Femur (tissue), 1 donor: ENCODE results near the gene GMPR2.
"Not testable (repeated sequence)": the region's sequence is repeated elsewhere in the genome, so short reads cannot be mapped to it uniquely, and the experiment has no call there.

Experiments used
- DNase-seq: peaks from one replicate; pipeline ENCODE4 v3.0.0-alpha.2; 2017

GMPR2 gene

GRCh38 chr14:24232121-24232644 lies 546 bp upstream of the GMPR2 start, which contains the start of gene NEDD8:
NEDD8 (minus strand) TSS chr14:24232367; CDS start chr14:24232267, 100 bp downstream.
- DNase-seq = peak; percentile 96

GRCh38 chr14:24233538-24233866 lies 773 bp downstream of the GMPR2 start:
- no peak for DNase-seq

GRCh38 chr14:24234095-24235005 lies 1.6 kb downstream of the GMPR2 start:
- DNase-seq = no peak

DNA sequence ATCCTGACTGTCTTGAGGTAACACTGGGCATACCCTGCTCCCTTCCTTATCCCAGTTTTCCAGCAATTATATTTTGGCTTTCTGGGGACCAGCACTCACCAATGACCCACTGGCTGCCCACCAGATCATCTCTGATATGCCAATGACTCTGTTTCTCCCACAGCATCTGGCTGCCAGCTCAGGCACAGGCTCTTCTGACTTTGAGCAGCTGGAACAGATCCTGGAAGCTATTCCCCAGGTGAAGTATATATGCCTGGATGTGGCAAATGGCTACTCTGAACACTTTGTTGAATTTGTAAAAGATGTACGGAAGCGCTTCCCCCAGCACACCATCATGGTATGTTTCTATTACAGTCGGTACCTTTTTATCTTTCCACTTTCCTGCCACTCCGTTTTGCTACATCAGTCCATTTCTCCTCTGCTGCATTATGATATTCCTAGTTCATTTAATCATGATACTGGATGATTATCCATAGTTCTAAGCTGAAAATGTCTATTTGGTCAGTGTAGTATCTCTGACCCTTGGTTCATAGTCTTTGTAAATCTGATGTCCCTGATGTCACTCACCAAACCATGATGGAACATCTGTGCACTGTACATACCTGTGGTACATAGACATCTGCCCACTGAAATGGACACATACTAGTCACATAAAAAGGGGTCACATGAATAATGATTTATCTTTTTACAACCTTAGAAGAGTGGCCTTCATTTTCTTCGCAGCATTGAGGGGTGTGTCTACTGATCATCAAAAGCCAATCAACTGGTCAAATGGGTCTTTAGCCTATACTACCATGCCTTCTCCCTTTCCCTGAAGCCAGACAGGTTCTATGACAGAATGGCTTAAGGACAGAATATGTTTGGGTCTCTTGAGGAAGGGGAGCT lies 3.3 kb downstream of the GMPR2 start:
- DNase-seq = no peak

DNA sequence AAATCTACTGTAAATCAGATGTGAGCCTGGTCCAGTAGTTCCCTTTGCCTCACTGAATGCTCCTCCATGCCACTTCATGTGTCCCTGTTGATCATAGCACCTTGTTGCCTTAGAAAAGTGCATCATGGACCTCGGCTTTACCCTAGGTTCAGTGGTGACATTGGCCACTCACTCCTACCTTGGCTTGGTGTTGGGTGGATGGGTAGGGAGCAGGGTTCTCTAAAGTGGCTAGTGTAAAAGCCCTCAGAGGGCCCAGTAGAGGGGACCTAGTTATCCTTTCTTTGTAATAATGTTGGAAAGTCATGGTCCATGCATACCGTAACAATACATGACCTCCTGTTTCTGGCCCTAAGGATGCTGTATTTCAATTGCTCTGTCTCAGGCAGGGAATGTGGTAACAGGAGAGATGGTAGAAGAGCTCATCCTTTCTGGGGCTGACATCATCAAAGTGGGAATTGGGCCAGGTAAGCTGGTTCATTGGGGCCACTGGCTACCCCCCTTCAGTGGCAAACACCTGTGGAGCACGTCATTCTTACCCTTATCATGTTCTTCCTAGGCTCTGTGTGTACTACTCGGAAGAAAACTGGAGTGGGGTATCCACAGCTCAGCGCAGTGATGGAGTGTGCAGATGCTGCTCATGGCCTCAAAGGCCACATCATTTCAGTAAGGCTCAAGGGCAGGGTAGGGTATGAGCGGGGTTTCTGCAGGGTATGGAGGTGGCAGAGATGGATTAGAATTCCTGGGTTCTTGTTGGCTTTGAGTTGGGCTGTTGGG lies 4.1 kb downstream of the GMPR2 start:
- no peak for DNase-seq

- DNase-seq = no peak
Measured at GRCh38 chr14:24237463-24237955, 4.8 kb downstream of the GMPR2 start.

GRCh38 chr14:24238123-24238522 lies 5.4 kb downstream of the GMPR2 start:
- DNase-seq = no peak

- no peak for DNase-seq
Measured at GRCh38 chr14:24238527-24239037, 5.9 kb downstream of the GMPR2 start.

GRCh38 chr14:24240110-24240918 lies 7.6 kb downstream of the GMPR2 start:
- DNase-seq = no peak

- peak; percentile 95 for DNase-seq
Measured at GRCh38 chr14:24241829-24242443, 9.2 kb downstream of the GMPR2 start.

GRCh38 chr14:24243336-24243836 lies 10.7 kb downstream of the GMPR2 start:
- DNase-seq = no peak

DNA sequence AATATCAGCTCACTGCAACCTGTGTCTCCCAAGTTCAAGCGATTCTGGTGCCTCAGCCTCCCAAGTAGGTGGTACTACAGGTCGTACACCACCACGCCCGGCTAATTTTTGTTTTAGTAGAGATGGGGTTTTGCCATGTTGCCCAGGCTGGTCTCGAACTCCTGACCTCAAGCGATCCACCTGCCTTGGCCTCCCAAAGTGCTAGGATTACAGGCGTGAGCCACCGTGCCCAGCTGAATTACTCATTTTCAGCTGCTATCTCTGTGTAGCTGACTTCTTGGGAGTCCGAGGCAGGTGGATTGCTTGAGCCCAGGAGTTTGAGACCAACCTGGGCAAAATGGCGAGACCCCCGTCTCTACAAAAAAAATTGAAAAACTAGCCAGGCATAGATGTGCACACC lies 12.6 kb downstream of the GMPR2 start:
- not testable (repeated sequence) for DNase-seq

DNA sequence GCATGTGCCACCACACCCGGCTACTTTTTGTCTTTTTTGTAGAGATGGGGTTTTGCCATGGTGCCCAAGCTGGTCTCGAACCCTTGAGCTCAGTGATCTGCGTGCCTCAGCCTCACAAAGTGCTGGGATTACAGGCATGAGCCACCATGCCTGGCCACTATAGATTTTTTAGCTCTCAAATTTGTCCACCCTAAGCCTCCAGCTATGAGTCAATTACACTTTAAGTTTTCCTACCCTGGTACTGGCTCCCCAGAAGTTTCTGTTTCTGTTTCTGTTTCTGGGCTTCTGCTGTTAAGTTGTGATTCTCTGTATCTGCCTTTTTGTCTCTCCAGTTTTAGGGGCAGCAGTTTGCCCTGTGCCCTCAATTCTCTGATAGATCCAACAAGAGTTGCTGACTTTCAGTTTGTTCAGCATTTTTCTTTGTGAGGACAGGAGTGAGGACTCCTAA lies 14.1 kb downstream of the GMPR2 start:
- no peak for DNase-seq

DNA sequence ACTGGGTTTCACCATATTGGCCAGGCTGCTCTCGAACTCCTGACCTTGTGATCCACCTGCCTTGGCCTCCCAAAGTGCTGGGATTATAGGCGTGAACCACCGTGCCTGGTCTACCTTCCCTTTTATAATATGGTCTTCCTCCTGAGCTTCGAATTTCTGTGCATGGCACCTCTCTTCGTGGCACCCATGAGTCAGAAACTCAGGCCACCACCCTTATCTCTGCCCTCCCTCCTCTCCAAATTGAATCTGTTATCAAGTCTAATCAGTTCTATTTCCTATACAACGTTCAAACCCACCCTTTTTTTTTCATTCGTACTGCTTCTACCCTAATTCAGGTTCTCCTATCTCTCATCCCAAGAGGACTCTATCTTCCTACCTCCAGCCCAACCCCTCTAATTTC lies 14.7 kb downstream of the GMPR2 start:
- no peak for DNase-seq

GRCh38 chr14:24249230-24250021 lies 16.7 kb downstream of the GMPR2 start:
- no peak for DNase-seq

DNA sequence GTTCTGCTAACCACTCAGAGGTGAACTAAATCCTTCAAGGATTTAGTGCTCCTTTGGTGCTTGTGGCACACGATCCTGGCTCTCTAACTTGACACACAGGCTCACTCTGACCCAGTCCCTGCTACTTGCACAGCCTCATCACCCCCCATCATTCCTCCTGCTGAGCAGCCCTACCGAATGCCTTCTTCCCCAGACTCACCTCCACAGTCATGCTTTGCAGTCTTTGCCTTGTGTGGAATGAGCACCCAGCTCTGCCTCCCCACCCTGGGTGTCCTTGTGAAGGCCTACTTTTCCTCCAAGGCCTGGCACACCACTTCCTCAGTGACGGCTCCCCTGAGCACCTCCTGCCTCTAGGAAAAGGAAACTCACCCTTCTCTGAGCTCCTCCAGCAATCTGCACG lies 17.6 kb downstream of the GMPR2 start:
- DNase-seq = no peak

DNA sequence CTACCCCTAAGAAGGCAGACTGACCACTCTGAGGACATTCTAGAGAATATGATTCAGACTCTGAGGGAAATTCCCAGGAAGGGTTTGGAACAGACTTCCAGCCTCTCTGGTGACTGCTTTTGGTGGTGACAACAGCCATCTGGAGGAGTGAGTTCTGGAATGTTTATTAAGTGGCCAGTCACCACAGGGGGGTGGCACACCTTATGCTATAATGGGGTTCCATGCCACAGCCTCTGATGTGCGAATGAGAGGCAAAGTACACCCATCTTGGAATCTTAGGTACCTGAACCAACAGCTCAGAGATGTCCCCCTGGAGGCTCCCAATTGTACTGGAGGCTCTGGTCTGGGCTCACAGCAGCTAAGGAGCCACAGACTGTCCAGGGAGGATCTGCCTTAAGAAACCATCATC lies 19.2 kb downstream of the GMPR2 start:
- no peak for DNase-seq

GRCh38 chr14:24252289-24253124 lies 19.8 kb downstream of the GMPR2 start:
- no peak for DNase-seq

DNA sequence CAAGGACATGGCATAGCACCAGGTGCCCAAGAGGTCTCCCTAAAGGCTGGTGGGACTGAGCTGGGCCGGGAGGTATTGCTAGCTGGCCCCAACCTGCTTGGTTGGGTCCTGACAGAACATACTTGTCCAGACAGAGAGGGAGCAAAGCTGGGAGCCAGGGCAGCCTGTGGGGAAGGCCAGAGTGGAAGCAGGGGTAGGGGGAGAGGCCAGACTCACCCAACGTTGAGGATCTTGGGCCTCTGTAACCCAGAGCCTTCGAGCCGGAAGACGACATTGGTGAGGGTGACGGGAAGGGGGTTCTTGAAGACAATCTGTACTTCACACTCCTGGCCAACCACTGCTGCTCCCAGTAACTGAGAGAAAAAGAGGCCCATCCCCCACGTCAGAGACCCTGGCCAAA lies 21.2 kb downstream of the GMPR2 start:
- DNase-seq = no peak
